PC-3 (cell line): ENCODE data around the gene AFAP1L2.

Source experiments
- EZH2 ChIP-seq: fragments of 300-600 bp; sonication (generic); IDR thresholded peaks from one replicate; pipeline ENCODE4 v1.6.1; 2017; ENCODE audit warnings: antibody characterized with exemption, mild to moderate bottlenecking, low read length; ENCODE audit not compliant: unreplicated experiment
- TF ChIP-seq, protein P1 (sequence below): fragments of 300-600 bp; sonication (generic); conservative IDR thresholded peaks from 2 replicates; pipeline ENCODE4 v1.5.1; 2017; ENCODE audit warnings: antibody characterized with exemption, low read depth, mild to moderate bottlenecking, low read length

DNA sequence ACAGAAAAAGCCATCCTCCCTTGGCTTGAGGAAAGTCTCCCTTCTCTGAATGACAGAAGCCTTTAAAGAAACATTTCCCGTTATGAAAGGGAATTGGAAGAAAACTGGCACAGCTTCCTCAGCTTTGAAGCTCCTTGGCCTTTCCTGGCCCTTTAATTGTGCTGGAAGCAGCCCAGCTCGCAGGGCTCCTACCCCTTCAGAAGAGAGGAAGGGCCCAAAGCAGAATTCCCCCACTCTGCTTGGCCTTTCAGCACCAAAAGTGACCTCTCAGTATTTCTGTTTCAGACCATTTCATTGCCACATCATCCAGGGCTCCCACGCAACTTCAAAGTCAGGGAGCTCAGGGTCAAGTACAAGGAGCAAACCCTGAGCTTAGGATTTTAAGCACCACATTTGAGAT, 4.2 kb downstream of the AFAP1L2 start:
- no peak for TF ChIP-seq EZH2
- TF ChIP-seq, protein P1, sequence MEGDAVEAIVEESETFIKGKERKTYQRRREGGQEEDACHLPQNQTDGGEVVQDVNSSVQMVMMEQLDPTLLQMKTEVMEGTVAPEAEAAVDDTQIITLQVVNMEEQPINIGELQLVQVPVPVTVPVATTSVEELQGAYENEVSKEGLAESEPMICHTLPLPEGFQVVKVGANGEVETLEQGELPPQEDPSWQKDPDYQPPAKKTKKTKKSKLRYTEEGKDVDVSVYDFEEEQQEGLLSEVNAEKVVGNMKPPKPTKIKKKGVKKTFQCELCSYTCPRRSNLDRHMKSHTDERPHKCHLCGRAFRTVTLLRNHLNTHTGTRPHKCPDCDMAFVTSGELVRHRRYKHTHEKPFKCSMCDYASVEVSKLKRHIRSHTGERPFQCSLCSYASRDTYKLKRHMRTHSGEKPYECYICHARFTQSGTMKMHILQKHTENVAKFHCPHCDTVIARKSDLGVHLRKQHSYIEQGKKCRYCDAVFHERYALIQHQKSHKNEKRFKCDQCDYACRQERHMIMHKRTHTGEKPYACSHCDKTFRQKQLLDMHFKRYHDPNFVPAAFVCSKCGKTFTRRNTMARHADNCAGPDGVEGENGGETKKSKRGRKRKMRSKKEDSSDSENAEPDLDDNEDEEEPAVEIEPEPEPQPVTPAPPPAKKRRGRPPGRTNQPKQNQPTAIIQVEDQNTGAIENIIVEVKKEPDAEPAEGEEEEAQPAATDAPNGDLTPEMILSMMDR, result no peak
